Tibial artery (tissue), 4 donors: ENCODE data around the gene CACNA1D.

Experiments used
- DNase-seq, 2 donors: peaks; one replicate each; pipeline ENCODE4 v3.0.0-alpha.2; 2019
- H3K27ac ChIP-seq, 2 donors: fragments of 200-600 bp; sonication (generic) in 1 of 2; 1 replicate in 1 of 2; 2 replicates in 1 of 2; pipeline ENCODE4 v1.5.1; 2018 to 2019; ENCODE audit warnings: mild to moderate bottlenecking in 1 of 2
- H3K27me3 ChIP-seq, 2 donors: fragments of 200-600 bp; sonication (generic) in 1 of 2; one replicate each; pipeline versions ENCODE4 v1.5.1 to v1.6.0; 2016 to 2019
- H3K36me3 ChIP-seq, 3 donors: fragments of 200-600 bp; sonication (generic) in 2 of 3; one replicate each; pipeline ENCODE4 v1.5.1; 2016 to 2019; ENCODE audit warnings: mild to moderate bottlenecking in 2 of 3
- H3K4me1 ChIP-seq, 4 donors: fragments of 200-600 bp; sonication (generic) in 2 of 4; 1 replicate in 3 of 4; 2 replicates in 1 of 4; pipeline ENCODE4 v1.5.1; 2016 to 2019
- H3K4me3 ChIP-seq, 2 donors: fragments of 200-600 bp; sonication (generic) in 1 of 2; 1 replicate in 1 of 2; 2 replicates in 1 of 2; pipeline ENCODE4 v1.5.1; 2018 to 2019; ENCODE audit warnings: mild to moderate bottlenecking in 2 of 2
- H3K9me3 ChIP-seq, 3 donors: fragments of 200-600 bp; sonication (generic) in 1 of 3; one replicate each; pipeline ENCODE4 v1.5.1; 2016 to 2019
- intact Hi-C: fragments of 100-400 bp; cut with DNase I; formaldehyde crosslinking; loops from one replicate; pipeline ENCODE4 v1.15.0; 2023; ENCODE audit warnings: low total_unique reads
- TF ChIP-seq, protein P1 (sequence below), 2 experiments: fragments of 200-600 bp in 1 of 2; fragments of 450-650 bp in 1 of 2; IDR thresholded peaks; one replicate each; pipeline ENCODE4 v1.5.1; 2017 to 2019; ENCODE audit warnings: antibody characterized with exemption in 2 of 2, mild to moderate bottlenecking in 1 of 2, moderate library complexity in 1 of 2

The CACNA1D gene

GRCh38 chr3:53863145-53863544 is 368.7 kb downstream of the CACNA1D start:
- no peak overlapping the region for H3K4me3 ChIP-seq
- no peak for DNase-seq
- H3K36me3 ChIP-seq = peaks cover 44 to 94% (median 76%) of the 10 kb centered on the region in 3 donors
- H3K27ac ChIP-seq = no peak overlapping the region
- no peaks in the 10 kb centered on the region for H3K4me1 ChIP-seq
- intact Hi-C loops = no loop called here
- no peaks in the 10 kb centered on the region for H3K27me3 ChIP-seq
- TF ChIP-seq, protein P1, sequence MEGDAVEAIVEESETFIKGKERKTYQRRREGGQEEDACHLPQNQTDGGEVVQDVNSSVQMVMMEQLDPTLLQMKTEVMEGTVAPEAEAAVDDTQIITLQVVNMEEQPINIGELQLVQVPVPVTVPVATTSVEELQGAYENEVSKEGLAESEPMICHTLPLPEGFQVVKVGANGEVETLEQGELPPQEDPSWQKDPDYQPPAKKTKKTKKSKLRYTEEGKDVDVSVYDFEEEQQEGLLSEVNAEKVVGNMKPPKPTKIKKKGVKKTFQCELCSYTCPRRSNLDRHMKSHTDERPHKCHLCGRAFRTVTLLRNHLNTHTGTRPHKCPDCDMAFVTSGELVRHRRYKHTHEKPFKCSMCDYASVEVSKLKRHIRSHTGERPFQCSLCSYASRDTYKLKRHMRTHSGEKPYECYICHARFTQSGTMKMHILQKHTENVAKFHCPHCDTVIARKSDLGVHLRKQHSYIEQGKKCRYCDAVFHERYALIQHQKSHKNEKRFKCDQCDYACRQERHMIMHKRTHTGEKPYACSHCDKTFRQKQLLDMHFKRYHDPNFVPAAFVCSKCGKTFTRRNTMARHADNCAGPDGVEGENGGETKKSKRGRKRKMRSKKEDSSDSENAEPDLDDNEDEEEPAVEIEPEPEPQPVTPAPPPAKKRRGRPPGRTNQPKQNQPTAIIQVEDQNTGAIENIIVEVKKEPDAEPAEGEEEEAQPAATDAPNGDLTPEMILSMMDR (IDR thresholded peaks at IDR 0.05) = no peak
- no peaks in the 10 kb centered on the region for H3K9me3 ChIP-seq
